Measurements from ENCODE around the gene TMTC3.

DNA sequence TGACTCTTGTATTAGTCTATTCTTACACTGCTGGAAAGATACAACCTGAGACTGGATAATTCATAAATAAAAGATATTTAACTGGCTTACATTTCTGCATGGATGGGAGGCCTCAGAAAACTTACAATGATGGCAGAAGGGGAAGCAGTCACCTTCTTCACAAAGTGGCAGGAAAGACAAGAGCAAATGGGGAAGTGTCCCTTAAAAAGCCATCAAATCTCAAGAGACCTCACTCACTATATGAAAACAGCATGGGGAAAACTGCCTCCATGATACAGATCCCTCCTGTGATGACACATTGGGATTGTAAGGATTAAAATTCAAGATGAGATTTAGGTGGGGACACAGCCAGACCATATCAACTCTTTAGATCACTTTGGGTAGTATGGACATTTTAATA lies 83.7 kb downstream of the TMTC3 start:
- TF ChIP-seq, protein P1, sequence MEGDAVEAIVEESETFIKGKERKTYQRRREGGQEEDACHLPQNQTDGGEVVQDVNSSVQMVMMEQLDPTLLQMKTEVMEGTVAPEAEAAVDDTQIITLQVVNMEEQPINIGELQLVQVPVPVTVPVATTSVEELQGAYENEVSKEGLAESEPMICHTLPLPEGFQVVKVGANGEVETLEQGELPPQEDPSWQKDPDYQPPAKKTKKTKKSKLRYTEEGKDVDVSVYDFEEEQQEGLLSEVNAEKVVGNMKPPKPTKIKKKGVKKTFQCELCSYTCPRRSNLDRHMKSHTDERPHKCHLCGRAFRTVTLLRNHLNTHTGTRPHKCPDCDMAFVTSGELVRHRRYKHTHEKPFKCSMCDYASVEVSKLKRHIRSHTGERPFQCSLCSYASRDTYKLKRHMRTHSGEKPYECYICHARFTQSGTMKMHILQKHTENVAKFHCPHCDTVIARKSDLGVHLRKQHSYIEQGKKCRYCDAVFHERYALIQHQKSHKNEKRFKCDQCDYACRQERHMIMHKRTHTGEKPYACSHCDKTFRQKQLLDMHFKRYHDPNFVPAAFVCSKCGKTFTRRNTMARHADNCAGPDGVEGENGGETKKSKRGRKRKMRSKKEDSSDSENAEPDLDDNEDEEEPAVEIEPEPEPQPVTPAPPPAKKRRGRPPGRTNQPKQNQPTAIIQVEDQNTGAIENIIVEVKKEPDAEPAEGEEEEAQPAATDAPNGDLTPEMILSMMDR (IDR thresholded peaks at IDR 0.05; ENCODE audit: borderline replicate concordance, extremely low read depth, low read length, poor library complexity, severe bottlenecking), result no peak
- no peak for TF ChIP-seq EZH2 (IDR thresholded peaks at IDR 0.05; ENCODE audit: borderline replicate concordance, low read depth, low read length, severe bottlenecking)

Measured in DND-41 (cell line).